Astrocyte of the spinal cord (primary cell): Measurements from ENCODE around the gene NAA25.
A peak's percentile ranks its signal among the peaks of the same experiment; 100 is the strongest.

Source experiments
- DNase-seq: peaks from one replicate; pipeline ENCODE4 v3.0.0; 2011; ENCODE audit warnings: low read depth, low spot score
- H3K4me3 ChIP-seq: 2 replicates; pipeline ENCODE4 v1.5.1; 2011; ENCODE audit warnings: low read depth, mild to moderate bottlenecking, low read length, moderate library complexity
- in situ Hi-C: cut with HindIII; loops from 2 replicates; pipeline ENCODE4 v1.10.0; 2017; ENCODE audit warnings: low sequenced_read_pairs
- TF ChIP-seq, protein P1 (sequence below): IDR thresholded peaks from 2 replicates; pipeline ENCODE4 v1.5.1; 2012; ENCODE audit warnings: low read depth, mild to moderate bottlenecking, low read length, inconsistent platforms

The NAA25 gene

DNA sequence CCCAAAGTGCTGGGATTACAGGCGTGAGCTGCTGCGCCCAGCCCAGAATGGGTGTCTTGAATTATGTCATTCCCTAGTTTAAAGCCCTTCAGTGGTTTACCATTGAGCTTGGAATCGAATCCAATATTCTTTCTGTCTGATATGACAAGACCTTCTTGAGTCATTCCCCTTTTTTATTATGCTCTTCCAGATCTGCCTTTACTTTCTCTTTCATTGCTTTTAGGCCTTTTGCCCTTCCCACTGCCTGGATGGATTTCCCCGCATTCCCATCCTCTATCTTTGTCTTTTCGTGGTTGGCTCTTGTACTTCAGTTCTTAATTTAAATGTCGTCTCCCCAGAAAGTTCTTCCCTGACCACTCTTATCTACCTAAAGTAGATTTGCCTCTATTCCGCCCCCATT lies 18.3 kb upstream of the NAA25 start:
- in situ Hi-C loops: no loop called here
- no peak for DNase-seq
- no peak overlapping the region for H3K4me3 ChIP-seq
- TF ChIP-seq, protein P1, sequence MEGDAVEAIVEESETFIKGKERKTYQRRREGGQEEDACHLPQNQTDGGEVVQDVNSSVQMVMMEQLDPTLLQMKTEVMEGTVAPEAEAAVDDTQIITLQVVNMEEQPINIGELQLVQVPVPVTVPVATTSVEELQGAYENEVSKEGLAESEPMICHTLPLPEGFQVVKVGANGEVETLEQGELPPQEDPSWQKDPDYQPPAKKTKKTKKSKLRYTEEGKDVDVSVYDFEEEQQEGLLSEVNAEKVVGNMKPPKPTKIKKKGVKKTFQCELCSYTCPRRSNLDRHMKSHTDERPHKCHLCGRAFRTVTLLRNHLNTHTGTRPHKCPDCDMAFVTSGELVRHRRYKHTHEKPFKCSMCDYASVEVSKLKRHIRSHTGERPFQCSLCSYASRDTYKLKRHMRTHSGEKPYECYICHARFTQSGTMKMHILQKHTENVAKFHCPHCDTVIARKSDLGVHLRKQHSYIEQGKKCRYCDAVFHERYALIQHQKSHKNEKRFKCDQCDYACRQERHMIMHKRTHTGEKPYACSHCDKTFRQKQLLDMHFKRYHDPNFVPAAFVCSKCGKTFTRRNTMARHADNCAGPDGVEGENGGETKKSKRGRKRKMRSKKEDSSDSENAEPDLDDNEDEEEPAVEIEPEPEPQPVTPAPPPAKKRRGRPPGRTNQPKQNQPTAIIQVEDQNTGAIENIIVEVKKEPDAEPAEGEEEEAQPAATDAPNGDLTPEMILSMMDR: no peak

DNA sequence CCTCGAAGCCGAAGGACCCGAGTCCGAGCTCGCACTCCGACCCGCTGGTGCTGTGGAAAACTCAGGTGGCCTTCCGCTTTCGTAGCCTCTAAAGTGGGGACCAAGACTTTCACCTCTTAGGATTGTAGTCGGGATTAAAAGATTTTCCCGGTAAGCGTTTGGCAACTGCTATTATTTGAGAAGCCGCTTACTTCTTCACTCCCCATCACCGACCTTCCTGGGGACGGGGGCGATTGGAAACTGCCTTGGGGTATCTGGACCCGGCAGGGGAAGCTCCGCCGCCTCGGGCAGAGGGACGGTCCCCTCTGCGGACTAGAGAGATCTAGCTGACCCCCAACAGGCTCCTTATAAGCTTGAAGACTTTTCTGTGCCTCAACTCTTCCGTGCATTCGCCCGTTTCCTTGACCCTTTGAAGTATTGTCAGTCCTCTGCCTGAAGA lies 17.4 kb upstream of the NAA25 start:
- peak; percentile 25 for DNase-seq
- TF ChIP-seq, protein P1: no peak
- in situ Hi-C loops: no loop called here
- H3K4me3 ChIP-seq: peak overlapping the region; percentile 90

DNA sequence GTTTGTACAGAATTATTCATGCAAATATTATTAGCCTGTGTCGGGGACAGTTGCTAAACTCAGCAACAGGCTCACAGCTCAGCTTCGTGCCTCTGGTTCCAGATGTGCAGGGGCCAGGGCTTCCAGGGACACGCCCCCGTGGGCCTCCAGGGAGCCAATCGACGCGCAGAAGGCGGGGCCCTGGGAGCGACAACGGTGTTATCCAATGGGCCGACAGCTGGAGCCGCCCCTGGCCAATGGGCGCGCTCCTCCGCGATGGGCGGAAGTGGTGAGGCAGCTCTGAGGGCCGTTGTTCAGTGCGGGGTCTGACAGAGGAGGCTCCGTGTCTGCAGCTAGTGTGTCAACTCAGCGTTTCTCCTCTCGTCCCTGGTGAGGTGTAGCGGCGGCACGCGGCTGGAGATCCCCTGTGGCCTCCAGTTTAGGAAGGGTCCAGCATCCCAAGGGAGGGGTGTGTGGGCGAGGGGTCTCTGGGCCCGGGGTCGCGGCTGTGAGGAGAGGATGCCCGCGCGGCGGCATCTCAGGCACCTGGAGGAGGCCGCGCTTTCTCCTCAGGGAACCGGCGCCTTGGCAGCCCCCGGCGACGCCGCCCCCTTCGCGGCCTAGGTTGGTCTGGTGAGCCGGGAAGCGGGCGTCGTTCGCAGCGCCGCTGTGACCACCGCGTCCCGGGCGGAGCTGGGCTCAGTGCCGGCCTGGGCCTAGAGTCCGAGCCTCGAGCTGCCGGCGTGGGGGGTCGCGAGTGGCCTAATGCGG lies 16.8 kb upstream of the NAA25 start, which contains the start of gene TRAFD1:
Gene TRAFD1 (plus strand): TSS at position 311 of the 750 bp plus-strand sequence. CDS start 4,963 bp downstream, outside the sequence.
- DNase-seq: peak; percentile 97
- H3K4me3 ChIP-seq: peak within 1 kb of the TSS; percentile 90
- in situ Hi-C loops: no loop called here
- TF ChIP-seq, protein P1: no peak

DNA sequence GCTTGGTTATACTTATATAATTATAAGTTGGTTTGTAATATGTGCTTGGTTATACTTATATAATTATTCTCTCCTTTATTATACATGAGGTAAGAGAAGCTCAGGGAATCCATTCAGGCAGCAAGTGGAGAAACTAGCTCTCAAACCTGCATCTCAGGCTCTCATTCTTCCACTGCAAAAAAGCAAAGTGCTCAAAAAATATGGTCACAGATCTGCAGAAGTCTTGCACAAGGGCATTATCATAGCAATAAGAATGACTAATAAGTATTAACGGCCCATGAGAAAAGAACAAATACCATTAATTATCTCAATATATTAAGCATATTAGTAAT lies 16.3 kb upstream of the NAA25 start:
- TF ChIP-seq, protein P1: no peak
- no peak overlapping the region for H3K4me3 ChIP-seq
- in situ Hi-C loops: no loop called here
- DNase-seq: no peak

DNA sequence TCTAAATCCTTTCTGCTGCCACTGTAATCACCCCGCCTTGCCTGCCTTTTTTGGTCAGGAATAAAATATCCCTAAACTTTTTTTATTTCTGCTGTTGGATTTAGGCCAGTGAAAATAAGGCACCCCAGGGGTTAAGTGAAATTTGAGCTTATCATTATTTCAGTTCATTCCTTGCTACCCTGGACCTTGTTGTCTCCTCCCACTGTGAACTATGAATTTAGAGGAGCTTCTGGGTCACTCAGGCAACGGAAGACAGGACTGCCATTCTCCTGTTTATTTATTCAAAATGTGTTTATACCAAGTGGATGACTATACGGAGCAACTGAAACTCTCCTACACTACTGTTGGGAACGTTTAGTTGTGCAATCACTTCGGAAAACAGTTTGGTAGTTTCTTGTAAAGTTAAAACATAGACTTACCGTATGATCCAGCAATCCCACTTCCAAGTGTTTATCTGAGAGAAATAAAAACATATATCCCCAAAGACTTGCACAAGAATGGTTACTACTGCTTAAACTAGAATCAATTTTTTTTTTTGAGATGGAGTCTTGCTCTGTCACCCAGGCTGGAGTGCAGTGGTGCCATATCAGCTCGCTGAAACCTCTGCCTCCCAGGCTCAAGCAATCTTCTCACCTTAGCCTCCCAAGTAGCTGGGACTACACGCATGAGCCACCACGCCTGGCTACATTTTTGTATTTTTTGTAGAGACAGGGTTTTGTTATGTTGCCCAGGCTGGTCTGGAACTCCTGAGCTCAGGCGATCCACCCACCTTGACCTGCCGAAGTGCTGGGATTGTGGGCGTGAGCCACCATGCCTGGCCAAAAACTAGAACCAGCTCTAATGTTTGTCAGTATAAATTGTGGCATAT lies 14.5 kb upstream of the NAA25 start:
- in situ Hi-C loops: no loop called here
- no peak overlapping the region for H3K4me3 ChIP-seq
- TF ChIP-seq, protein P1: no peak
- DNase-seq: peak; percentile 60

DNA sequence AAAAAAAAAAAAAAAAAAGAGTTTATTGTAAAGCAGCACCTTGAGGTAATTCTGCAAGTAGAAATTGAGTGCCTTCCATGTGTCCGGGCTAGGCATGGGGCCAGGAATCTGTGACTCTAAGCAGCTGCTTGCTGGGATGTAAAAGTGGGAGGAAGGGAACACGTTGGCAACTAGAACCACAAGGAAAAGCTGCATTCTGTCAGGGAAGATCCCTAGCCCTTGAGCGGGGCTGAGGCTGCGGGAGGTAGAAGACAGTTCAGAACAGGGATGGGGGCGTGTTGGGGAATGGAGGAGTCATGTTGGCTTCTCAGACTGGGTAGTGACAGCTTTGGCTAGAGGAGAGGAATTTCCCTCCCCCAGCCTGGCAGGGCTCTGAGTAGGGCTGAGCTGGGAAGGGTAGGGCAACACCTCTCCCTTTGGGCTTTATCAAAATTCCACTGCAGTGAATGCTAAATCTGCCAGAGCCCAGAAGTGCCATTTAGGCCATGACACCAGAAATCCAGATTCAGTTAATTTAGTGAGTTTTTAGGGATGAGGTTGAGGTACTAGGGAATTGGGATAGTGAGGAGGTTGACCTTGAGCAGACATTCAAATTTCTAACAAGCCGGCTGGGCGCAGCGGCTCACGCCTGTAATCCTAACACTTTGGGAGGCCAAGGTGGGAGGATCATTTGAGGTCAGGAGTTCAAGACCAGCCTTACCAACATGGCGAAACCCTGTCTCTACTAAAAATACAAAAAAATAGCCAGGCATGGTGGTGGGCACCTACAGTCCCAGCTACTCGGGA lies 13.4 kb upstream of the NAA25 start:
- in situ Hi-C loops: no loop called here
- H3K4me3 ChIP-seq: no peak overlapping the region
- TF ChIP-seq, protein P1: no peak
- peak; percentile 72 for DNase-seq
